H1 (cell line): ENCODE results near the gene ZNF385D. TPM values are rescaled to one million over a fixed set of nuclear protein-coding genes. Genes with fewer than 3 reads are reported as not detected.

Experiments
- CTCF ChIA-PET: fragments of 300-600 bp; sonication (Branson Sonifier 250); formaldehyde crosslinking; loops from one replicate; lab custom pipeline; 2021; ENCODE audit not compliant: partially characterized antibody; lab: Charles Lee
- POLR2A ChIA-PET: fragments of 300-600 bp; sonication (Branson Sonifier 250); formaldehyde crosslinking; loops from one replicate; lab custom pipeline; 2021; ENCODE audit warnings: inconsistent platforms; ENCODE audit not compliant: partially characterized antibody; lab: Charles Lee
- DNase-seq, 2 experiments: peaks; one replicate each; pipeline versions ENCODE4 v3.0.0 to v3.0.0-alpha.2; 2010 to 2022; ENCODE audit warnings: low spot score in 2 of 2, low read depth in 1 of 2, mixed read lengths in 1 of 2
- FAIRE-seq: peaks from 2 replicates; lab custom pipeline; 2011; peaks lifted over from hg19 to GRCh38; lab: Jason Lieb, UNC
- H2AFZ ChIP-seq: 2 replicates; pipeline ENCODE4 v1.8.1; 2012; ENCODE audit warnings: low read length, inconsistent platforms
- H2AK5ac ChIP-seq: 2 replicates; pipeline ENCODE4 v1.6.1; 2013; ENCODE audit warnings: low read depth, low read length
- H2BK120ac ChIP-seq: replicated peaks from 2 replicates; pipeline ENCODE3; 2013; ENCODE audit warnings: low read depth, low read length, inconsistent platforms
- H2BK12ac ChIP-seq: 2 replicates; pipeline ENCODE4 v1.6.1; 2013; ENCODE audit warnings: low read depth, low read length
- H2BK15ac ChIP-seq: 2 replicates; pipeline ENCODE4 v1.6.1; 2013; ENCODE audit warnings: low read length
- H2BK20ac ChIP-seq: 2 replicates; pipeline ENCODE4 v1.6.1; 2013; ENCODE audit warnings: low read length
- H2BK5ac ChIP-seq: 2 replicates; pipeline ENCODE4 v1.6.1; 2013; ENCODE audit warnings: low read depth, low read length
- H3K14ac ChIP-seq: 2 replicates; pipeline ENCODE4 v1.6.1; 2013; ENCODE audit warnings: inconsistent platforms; ENCODE audit not compliant: insufficient read length
- H3K18ac ChIP-seq: 2 replicates; pipeline ENCODE4 v1.6.1; 2013; ENCODE audit warnings: low read length; ENCODE audit errors: extremely low read depth
- H3K23ac ChIP-seq: 2 replicates; pipeline ENCODE4 v1.6.1; 2013; ENCODE audit warnings: inconsistent platforms; ENCODE audit not compliant: insufficient read length
- H3K23me2 ChIP-seq: 2 replicates; pipeline ENCODE4 v1.6.1; 2013; ENCODE audit warnings: low read depth, low read length
- H3K27ac ChIP-seq: 2 replicates; pipeline ENCODE4 v1.6.1; 2011; ENCODE audit warnings: low read depth, low read length, inconsistent platforms
- H3K27me3 ChIP-seq, 4 experiments: replicated peaks in 1 of 4; 1 replicate in 1 of 4; 2 replicates in 3 of 4; pipeline versions ENCODE4 v1.6.1 to v1.8.1; 2011 to 2013; ENCODE audit warnings: low read length in 3 of 4, mild to moderate bottlenecking in 3 of 4, inconsistent platforms in 2 of 4, mixed read lengths in 2 of 4, moderate library complexity in 1 of 4; ENCODE audit not compliant: control insufficient read depth in 3 of 4, insufficient read depth in 3 of 4; ENCODE audit errors: extremely low read depth in 1 of 4
- H3K36me3 ChIP-seq, 4 experiments: 2 replicates each; pipeline versions ENCODE4 v1.6.1 to v1.8.1; 2011 to 2013; ENCODE audit warnings: mild to moderate bottlenecking in 4 of 4, low read length in 3 of 4, moderate library complexity in 2 of 4, control low read depth in 1 of 4, inconsistent platforms in 1 of 4; ENCODE audit not compliant: insufficient read depth in 4 of 4, control insufficient read depth in 2 of 4
- H3K4ac ChIP-seq: replicated peaks from 2 replicates; pipeline ENCODE3; 2013; ENCODE audit warnings: low read length, low read depth, mixed read lengths, inconsistent platforms; ENCODE audit not compliant: insufficient read length
- H3K4me1 ChIP-seq, 4 experiments: replicated peaks in 1 of 4; 1 replicate in 1 of 4; 2 replicates in 3 of 4; pipeline versions ENCODE4 v1.6.1 to v1.8.1; 2011 to 2013; ENCODE audit warnings: low read length in 3 of 4, inconsistent platforms in 2 of 4, mixed read lengths in 1 of 4; ENCODE audit not compliant: insufficient read depth in 4 of 4, control insufficient read depth in 3 of 4
- H3K4me2 ChIP-seq, 2 experiments: 2 replicates each; pipeline versions ENCODE4 v1.6.1 to v1.8.1; 2011 to 2013; ENCODE audit warnings: low read depth in 2 of 2, low read length in 2 of 2, control low read depth in 1 of 2, inconsistent platforms in 1 of 2, mild to moderate bottlenecking in 1 of 2; ENCODE audit not compliant: insufficient read depth in 1 of 2
- H3K4me3 ChIP-seq, 4 experiments: fragments of 200-600, 300-600 bp in 1 of 4; sonication (generic), shearing (Covaris generic), sonication (Bioruptor Twin) in 1 of 4; 2 replicates each; pipeline versions ENCODE4 v1.5.1 to v1.8.1; 2011 to 2016; ENCODE audit warnings: low read length in 4 of 4, low read depth in 3 of 4, control low read depth in 2 of 4, inconsistent platforms in 2 of 4, mild to moderate bottlenecking in 2 of 4, mixed read lengths in 1 of 4, moderate library complexity in 1 of 4; ENCODE audit not compliant: insufficient read depth in 2 of 4; ENCODE audit errors: extremely low read depth in 1 of 4
- H3K56ac ChIP-seq: replicated peaks from 2 replicates; pipeline ENCODE3; 2013; ENCODE audit warnings: low read depth, mild to moderate bottlenecking, mixed read lengths, low read length, inconsistent platforms; ENCODE audit not compliant: insufficient read length
- H3K79me1 ChIP-seq: 2 replicates; pipeline ENCODE4 v1.6.1; 2013; ENCODE audit warnings: low read depth, low read length, control low read depth
- H3K79me2 ChIP-seq, 2 experiments: 2 replicates each; pipeline versions ENCODE4 v1.6.1 to v1.8.1; 2012 to 2013; ENCODE audit warnings: low read length in 2 of 2, mild to moderate bottlenecking in 2 of 2, inconsistent platforms in 1 of 2; ENCODE audit not compliant: insufficient read depth in 2 of 2, control insufficient read depth in 1 of 2
- H3K9ac ChIP-seq, 4 experiments: replicated peaks in 1 of 4; 1 replicate in 1 of 4; 2 replicates in 3 of 4; pipeline versions ENCODE4 v1.6.1 to v1.8.1; 2011 to 2013; ENCODE audit warnings: low read depth in 3 of 4, low read length in 3 of 4, control low read depth in 2 of 4, mild to moderate bottlenecking in 2 of 4, moderate library complexity in 2 of 4, inconsistent platforms in 1 of 4; ENCODE audit errors: extremely low read depth in 1 of 4
- H3K9me3 ChIP-seq, 2 experiments: 2 replicates each; pipeline versions ENCODE4 v1.6.1 to v1.8.1; 2012 to 2013; ENCODE audit warnings: mild to moderate bottlenecking in 2 of 2, moderate library complexity in 2 of 2, control low read depth in 1 of 2, inconsistent platforms in 1 of 2, low read depth in 1 of 2, low read length in 1 of 2, mixed read lengths in 1 of 2; ENCODE audit not compliant: insufficient read depth in 2 of 2
- H4K20me1 ChIP-seq, 2 experiments: replicated peaks in 1 of 2; 2 replicates each; pipeline versions ENCODE3 to v1.8.1; 2011 to 2013; ENCODE audit warnings: inconsistent platforms in 2 of 2, low read length in 2 of 2, mild to moderate bottlenecking in 1 of 2; ENCODE audit not compliant: insufficient read depth in 2 of 2, control insufficient read depth in 1 of 2
- H4K5ac ChIP-seq: 2 replicates; pipeline ENCODE4 v1.6.1; 2013; ENCODE audit warnings: low read length, low read depth, mixed read lengths, inconsistent platforms; ENCODE audit not compliant: insufficient read length
- H4K8ac ChIP-seq: 2 replicates; pipeline ENCODE4 v1.8.0; 2013; ENCODE audit warnings: mild to moderate bottlenecking, moderate library complexity, low read length, inconsistent platforms; ENCODE audit not compliant: insufficient read depth; ENCODE audit errors: extremely low read depth
- H4K91ac ChIP-seq: replicated peaks from 2 replicates; pipeline ENCODE3; 2013; ENCODE audit warnings: low read length, mixed read lengths, inconsistent platforms; ENCODE audit not compliant: insufficient read length
- BACH1 ChIP-seq: IDR thresholded peaks from 2 replicates; pipeline ENCODE4 v1.6.1; 2012; ENCODE audit warnings: low read length, improper control_type of control experiment
- CBX8 ChIP-seq: fragments of 300-800, 300-1000 bp; sonication (generic); IDR thresholded peaks from 2 replicates; pipeline ENCODE4 v1.7.1; 2016; ENCODE audit warnings: low read depth, low read length, borderline replicate concordance
- HDAC2 ChIP-seq, 2 experiments: fragments of 300-600 bp in 1 of 2; sonication (generic) in 1 of 2; IDR thresholded peaks; 2 replicates each; pipeline ENCODE4 v1.6.1; 2011 to 2012; ENCODE audit warnings: low read depth in 2 of 2, low read length in 2 of 2, mild to moderate bottlenecking in 2 of 2, moderate library complexity in 2 of 2, borderline replicate concordance in 1 of 2, inconsistent platforms in 1 of 2
- KDM5A ChIP-seq: fragments of 200-600 bp; IDR thresholded peaks from 2 replicates; pipeline ENCODE4 v1.7.1; 2012; ENCODE audit warnings: mild to moderate bottlenecking, low read length, inconsistent platforms, mixed read lengths
- SUZ12 ChIP-seq: fragments of 200-600 bp; sonication (generic); IDR thresholded peaks from 2 replicates; pipeline ENCODE4 v1.6.1; 2012; ENCODE audit warnings: mild to moderate bottlenecking, inconsistent platforms, low read length, moderate library complexity, mixed read lengths
- WGBS, 2 experiments: shearing (Covaris generic) in 1 of 2; methylation state at CpG; one replicate each; pipeline versions ENCODE4 v1.1.6 to v1.1.7; 2013 to 2015; ENCODE audit warnings: low lambda C conversion rate in 2 of 2, mixed read lengths in 2 of 2, inconsistent platforms in 1 of 2, low coverage in 1 of 2, missing lambda C conversion rate in 1 of 2; ENCODE audit not compliant: insufficient replicate concordance in 2 of 2, insufficient coverage in 1 of 2, insufficient read length in 1 of 2; ENCODE audit errors: extremely low coverage in 1 of 2, missing lambda C conversion rate in 1 of 2; 5-methylcytosine and 5-hydroxymethylcytosine counted together
- polyA plus RNA-seq, 7 experiments: library from polyadenylated mRNA; depleted of rRNA in 3 of 7; stranded (reverse) in 5 of 7; unstranded in 2 of 7; fragments of >200 nt in 5 of 7; fragments of 200-250 nt in 2 of 7; gene quantifications; 1 replicate in 5 of 7; 2 replicates in 1 of 7; 4 replicates in 1 of 7; pipeline versions ENCODE4 v1.2.1 to v1.2.3, GENCODE V29; 2011 to 2013; ENCODE audit warnings: missing spikeins in 2 of 7, mixed read lengths in 2 of 7
- total RNA-seq: library from RNA; stranded (reverse); fragmentation: NEBNext Ultra II Directional; extraction: Animal tissue kit (Norgen Biotek cat#: 25700); gene quantifications from 2 replicates; pipeline ENCODE4 v1.2.1, GENCODE V29; 2021

The ZNF385D gene
- total and polyA plus RNA-seq, 2 of the 8 experiments (the other 6 are each of a cell fraction or from before 2014, with no cell fraction given), result 5.9 to 10.8 TPM

GRCh38 chr3:21601178-21601577 lies 149.8 kb downstream of the ZNF385D start:
- Histone ChIP-seq H2BK5ac (no peak overlapping the region), H3K9me3 (no peaks in the 10 kb centered on the region), H2BK12ac (no peak overlapping the region), H3K4me3 (no peak overlapping the region), H3K27me3 (no peaks in the 10 kb centered on the region), H4K8ac (no peak overlapping the region), H3K79me2 (no peaks in the 10 kb centered on the region), H3K9ac (no peak overlapping the region), H2AK5ac (no peak overlapping the region), H3K23me2 (no peaks in the 10 kb centered on the region; the same call in 1 of the 2 replicates), H3K18ac (no peak overlapping the region), H4K91ac (no peak overlapping the region), H3K4me2 (no peak overlapping the region), H3K23ac (no peak overlapping the region), H3K4me1 (peaks cover 0 to 6% (median 0%) of the 10 kb centered on the region in 4 experiments; a peak in 1 of 7 replicates), H2BK120ac (no peak overlapping the region), H3K27ac (no peak overlapping the region), H4K5ac (no peak overlapping the region), H3K4ac (no peak overlapping the region), H3K56ac (no peak overlapping the region), H3K14ac (no peak overlapping the region), H3K79me1 (no peaks in the 10 kb centered on the region), H4K20me1 (no peaks in the 10 kb centered on the region), H3K36me3 (no peaks in the 10 kb centered on the region; a peak in 1 of 8 replicates), H2BK20ac (no peak overlapping the region), H2AFZ (no peak overlapping the region), H2BK15ac (no peak overlapping the region)
- TF ChIP-seq SUZ12 (no peak), HDAC2 (IDR thresholded peaks at IDR 0.05; ENCODE audit: borderline replicate concordance in 1 of 2, low read depth in 2 of 2, low read length in 2 of 2) (no peak), CBX8 (no peak), BACH1 (no peak), KDM5A (no peak)
- FAIRE-seq, result no peak
- DNase-seq, result no peak
- ChIA-PET CTCF (no interaction called here), POLR2A (no interaction called here)
- 89% methylated on average over 1 of the region's 1 CpG; no CpG with 5 or more reads in 1 of the 2 experiments for WGBS, 2 experiments
